GM23248 (cell line): ENCODE results near the gene POFUT2. TPM values are rescaled to one million over a fixed set of nuclear protein-coding genes. Genes with fewer than 3 reads are reported as not detected.
"Not testable (repeated sequence)": the region's sequence is repeated elsewhere in the genome, so short reads cannot be mapped to it uniquely, and the experiment has no call there.

Source experiments
- DNase-seq: peaks from one replicate; pipeline ENCODE4 v3.0.0-alpha.2; 2015
- H2AFZ ChIP-seq: fragments of 200-600 bp; sonication (generic); 2 replicates; pipeline ENCODE4 v1.6.1; 2016; ENCODE audit warnings: antibody characterized with exemption
- H3F3A ChIP-seq: fragments of 200-600 bp; sonication (generic); 2 replicates; pipeline ENCODE4 v1.6.1; 2016; ENCODE audit warnings: mild to moderate bottlenecking, antibody characterized with exemption, mixed run types; ENCODE audit not compliant: insufficient read depth
- H3K27ac ChIP-seq: fragments of 200-600 bp; sonication (generic); 2 replicates; pipeline ENCODE4 v1.5.1; 2016; ENCODE audit warnings: mild to moderate bottlenecking
- H3K27me3 ChIP-seq: fragments of 200-600 bp; sonication (generic); replicated peaks from 2 replicates; pipeline ENCODE4 v1.6.1; 2016; ENCODE audit warnings: mild to moderate bottlenecking; ENCODE audit not compliant: insufficient read depth
- H3K36me3 ChIP-seq: fragments of 200-600 bp; sonication (generic); 2 replicates; pipeline ENCODE4 v1.6.1; 2016; ENCODE audit warnings: low read depth, mild to moderate bottlenecking
- H3K4me1 ChIP-seq: fragments of 200-600 bp; sonication (generic); 2 replicates; pipeline ENCODE4 v1.6.1; 2016; ENCODE audit warnings: mild to moderate bottlenecking; ENCODE audit not compliant: insufficient read depth
- H3K4me2 ChIP-seq: fragments of 200-600 bp; sonication (generic); one replicate; pipeline ENCODE4 v1.6.1; 2016; ENCODE audit warnings: mild to moderate bottlenecking; ENCODE audit not compliant: unreplicated experiment
- H3K4me3 ChIP-seq: fragments of 200-600 bp; sonication (generic); 2 replicates; pipeline ENCODE4 v1.5.1; 2016; ENCODE audit warnings: mild to moderate bottlenecking
- H3K79me2 ChIP-seq: fragments of 200-600 bp; sonication (generic); 2 replicates; pipeline ENCODE4 v1.6.1; 2016; ENCODE audit warnings: mild to moderate bottlenecking; ENCODE audit not compliant: insufficient read depth
- H3K9ac ChIP-seq: fragments of 200-600 bp; sonication (generic); 2 replicates; pipeline ENCODE4 v1.6.1; 2016; ENCODE audit warnings: mild to moderate bottlenecking
- H3K9me2 ChIP-seq: fragments of 200-600 bp; sonication (generic); 2 replicates; pipeline ENCODE4 v1.6.1; 2016; ENCODE audit warnings: mixed run types, mild to moderate bottlenecking, moderate library complexity; ENCODE audit not compliant: insufficient read depth
- H3K9me3 ChIP-seq: fragments of 200-600 bp; sonication (generic); one replicate; pipeline ENCODE4 v1.6.1; 2017; ENCODE audit warnings: low read depth
- H4K20me1 ChIP-seq: fragments of 200-600 bp; sonication (generic); 2 replicates; pipeline ENCODE4 v1.6.0; 2016; ENCODE audit not compliant: insufficient read depth
- EZH2 ChIP-seq: fragments of 200-600 bp; sonication (generic); IDR thresholded peaks from 2 replicates; pipeline ENCODE4 v1.6.1; 2018; ENCODE audit warnings: antibody characterized with exemption, mild to moderate bottlenecking; ENCODE audit not compliant: insufficient read depth, poor library complexity, severe bottlenecking
- EZH2phosphoT487 ChIP-seq: fragments of 200-600 bp; sonication (generic); IDR thresholded peaks from 2 replicates; pipeline ENCODE4 v1.6.1; 2018; ENCODE audit warnings: antibody characterized with exemption, moderate library complexity, mild to moderate bottlenecking, low read depth; ENCODE audit not compliant: insufficient read depth
- WGBS, 2 experiments: methylation state at CpG; one replicate each; pipeline ENCODE4 v1.1.6; 2015 to 2017; ENCODE audit warnings: low lambda C conversion rate in 2 of 2, low coverage in 1 of 2; ENCODE audit errors: missing lambda C conversion rate in 2 of 2; 5-methylcytosine and 5-hydroxymethylcytosine counted together
- in situ Hi-C: fragments of 300-500 bp; cut with MboI; formaldehyde crosslinking; loops from 2 replicates; pipeline ENCODE4 v1.15.0; 2020
- polyA plus RNA-seq: library from polyadenylated mRNA; unstranded; fragments of >200 nt; fragmentation: Nextera tagmentation; extraction: Ambion mirVana; gene quantifications from 2 replicates; pipeline ENCODE4 v1.2.1, GENCODE V29; 2016
- total RNA-seq: library from RNA; depleted of rRNA; stranded (reverse); fragments of >200 nt; shearing (Covaris generic); gene quantifications from 2 replicates; pipeline ENCODE4 v1.2.3, GENCODE V29; 2014

Gene POFUT2
- total and polyA plus RNA-seq, 2 experiments from 2014 or later: 30.1 to 48.2 TPM

- H3K27me3 ChIP-seq: no peaks in the 10 kb centered on the region
- peak overlapping the region; percentile 60 for H3K9ac ChIP-seq
- no peaks in the 10 kb centered on the region for H3K36me3 ChIP-seq
- H2AFZ ChIP-seq: peak overlapping the region; percentile 77
- peak; percentile 87 for DNase-seq
- in situ Hi-C loops: no loop called here
- H3K9me3 ChIP-seq: no peaks in the 10 kb centered on the region
- peaks cover 14% of the 10 kb centered on the region for H3K4me1 ChIP-seq
- H3F3A ChIP-seq: no peaks in the 10 kb centered on the region
- no peaks in the 10 kb centered on the region for H3K79me2 ChIP-seq
- no peak overlapping the region; the same call in 1 of the 2 replicates for H3K4me3 ChIP-seq
- H3K27ac ChIP-seq: peak overlapping the region; percentile 67
- no peaks in the 10 kb centered on the region for H4K20me1 ChIP-seq
- TF ChIP-seq EZH2: no peak
- no peak for TF ChIP-seq EZH2phosphoT487
- WGBS, 2 experiments: 31% methylated on average over 17 of the region's 17 CpGs
- H3K9me2 ChIP-seq: no peaks in the 10 kb centered on the region
- peak overlapping the region; percentile 61 for H3K4me2 ChIP-seq
Measured at GRCh38 chr21:45317398-45318145, 29.9 kb upstream of the POFUT2 start.

GRCh38 chr21:45316871-45317397 lies 29.2 kb upstream of the POFUT2 start:
- in situ Hi-C loops: no loop called here
- H3K4me3 ChIP-seq: no peak overlapping the region
- H3F3A ChIP-seq: no peaks in the 10 kb centered on the region
- no peaks in the 10 kb centered on the region for H3K27me3 ChIP-seq
- H3K9me3 ChIP-seq: no peaks in the 10 kb centered on the region
- peaks cover 13% of the 10 kb centered on the region for H3K4me1 ChIP-seq
- no peaks in the 10 kb centered on the region for H3K36me3 ChIP-seq
- peak overlapping the region; percentile 61 for H3K4me2 ChIP-seq
- H2AFZ ChIP-seq: no peak overlapping the region
- H3K9me2 ChIP-seq: no peaks in the 10 kb centered on the region
- 0 out of 2 replicates have a peak overlapping the region, but pooled peaks have one; percentile 67 for H3K27ac ChIP-seq
- no peak for DNase-seq
- H4K20me1 ChIP-seq: no peaks in the 10 kb centered on the region
- TF ChIP-seq EZH2phosphoT487 (no peak), EZH2 (no peak)
- WGBS, 2 experiments: 45 to 53% methylated on average over 16 of the region's 16 CpGs
- peak overlapping the region; percentile 26; the same call in 1 of the 2 replicates for H3K9ac ChIP-seq
- H3K79me2 ChIP-seq: no peaks in the 10 kb centered on the region

DNA sequence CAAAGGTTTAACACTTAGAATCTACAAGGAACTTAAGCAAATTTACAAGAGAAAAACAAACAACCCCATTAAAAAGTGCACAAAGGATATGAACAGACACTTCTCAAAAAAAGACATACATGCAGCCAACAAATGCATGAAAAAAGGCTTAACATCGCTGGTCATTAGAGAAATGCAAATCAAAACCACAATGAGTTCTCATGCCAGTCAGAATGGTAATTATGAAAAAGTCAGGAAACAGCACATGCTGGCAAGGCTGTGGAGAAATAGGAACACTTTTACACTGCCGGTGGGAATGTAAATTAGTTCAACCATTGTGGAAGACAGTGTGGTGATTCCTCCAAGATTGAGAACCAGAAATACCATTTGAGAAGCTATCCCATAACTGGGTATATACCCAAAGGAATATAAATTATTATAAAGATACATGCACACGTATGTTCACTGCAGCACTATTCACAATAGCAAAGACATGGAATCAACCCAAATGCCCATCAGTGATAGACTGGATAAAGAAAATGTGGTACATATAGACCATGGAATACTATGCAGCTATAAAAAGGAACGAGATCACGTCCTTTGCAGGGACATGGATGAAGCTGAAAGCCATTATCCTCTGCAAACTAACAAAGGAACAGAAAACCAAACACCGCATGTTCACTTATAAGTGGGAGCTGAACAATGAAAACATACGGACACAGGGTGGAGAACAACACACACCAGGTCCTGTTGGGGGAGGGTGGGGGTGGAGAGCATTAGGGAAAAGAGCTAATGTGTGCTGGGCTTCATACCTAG lies 28.2 kb upstream of the POFUT2 start:
- WGBS, 2 experiments: 52 to 56% methylated on average over 7 of the region's 7 CpGs
- in situ Hi-C loops, H3F3A ChIP-seq, H2AFZ ChIP-seq, H3K27ac ChIP-seq, H3K9ac ChIP-seq, H3K27me3 ChIP-seq, H3K79me2 ChIP-seq, H3K4me3 ChIP-seq, H4K20me1 ChIP-seq, H3K9me3 ChIP-seq, H3K36me3 ChIP-seq, H3K9me2 ChIP-seq, DNase-seq, H3K4me2 ChIP-seq: not testable (repeated sequence)
- peaks cover 13% of the 10 kb centered on the region for H3K4me1 ChIP-seq

GRCh38 chr21:45313682-45314081 lies 26.0 kb upstream of the POFUT2 start:
- WGBS, 2 experiments: 70 to 76% methylated on average over 3 of the region's 3 CpGs
- Histone ChIP-seq H3K27ac (no peak overlapping the region), H3K9ac (no peak overlapping the region)

More at GRCh38 chr21:45313682-45314081, 26.0 kb upstream of the POFUT2 start:
- Histone ChIP-seq H3K4me1 (peaks cover 19% of the 10 kb centered on the region), H3K4me2 (no peak overlapping the region), H3K27me3 (no peaks in the 10 kb centered on the region), H3K79me2 (no peaks in the 10 kb centered on the region), H3F3A (no peaks in the 10 kb centered on the region), H4K20me1 (no peaks in the 10 kb centered on the region), H2AFZ (no peak overlapping the region), H3K4me3 (no peak overlapping the region), H3K36me3 (no peaks in the 10 kb centered on the region), H3K9me3 (no peaks in the 10 kb centered on the region), H3K9me2 (no peaks in the 10 kb centered on the region)
- no peak for DNase-seq
- no peak for TF ChIP-seq EZH2
- no peak for TF ChIP-seq EZH2phosphoT487
- in situ Hi-C loops: no loop called here
